Measurements from ENCODE around the gene GLB1L. TPM values are rescaled to one million over a fixed set of nuclear protein-coding genes. Genes with fewer than 3 reads are reported as not detected.
A peak's percentile ranks its signal among the peaks of the same experiment; 100 is the strongest.

GLB1L gene
- total RNA-seq, 4 donors from 2014 or later, result 0.40 to 9.1 (median 3.8) TPM

- 62 to 73% methylated on average over 3 to 17 of the region's 17 CpGs for WGBS, 2 donors (ENCODE audit: low coverage in 1 of 2)
Measured at GRCh38 chr2:219207884-219208740, 37.1 kb downstream of the GLB1L start.

GRCh38 chr2:219207134-219207883 lies 37.9 kb downstream of the GLB1L start:
- DNase-seq, result no peak
- Histone ChIP-seq H3K27ac (peak overlapping the region; percentile 93 to 99 (median 96)), H3K36me3 (no peaks in the 10 kb centered on the region), H3K4me3 (peak overlapping the region; percentile 61 to 76 (median 71)), H3K9me3 (no peaks in the 10 kb centered on the region), H3K27me3 (no peaks in the 10 kb centered on the region), H3K4me1 (peaks cover 7 to 21% (median 20%) of the 10 kb centered on the region in 4 donors)
- in situ Hi-C loops (cut with MboI; ENCODE audit: low pct_ligation_motif_present in 1 of 4, low pct_unique_long_range_greater_than_20kb in 1 of 4, low sequenced_read_pairs in 3 of 4) (loop anchor here in 1 of 4 donors (5.0 kb wide), 1 partner anchor 35 kb away; the partner anchor contains the start of gene SLC23A3), intact Hi-C loops (cut with DNase I; ENCODE audit: low total_unique reads) (no loop called here)
- TF ChIP-seq CTCF (IDR thresholded peaks at IDR 0.05) (no peak), POLR2AphosphoS5 (IDR thresholded peaks at IDR 0.05) (no peak), POLR2A (IDR thresholded peaks at IDR 0.05) (no peak)
- 19% methylated on average over 18 of the region's 22 CpGs; no CpG with 5 or more reads in 1 of the 2 donors for WGBS, 2 donors (ENCODE audit: low coverage in 1 of 2)

More at GRCh38 chr2:219207884-219208740, 37.1 kb downstream of the GLB1L start:
- no peak for DNase-seq
- Histone ChIP-seq H3K27me3 (no peaks in the 10 kb centered on the region), H3K4me1 (peaks cover 7 to 21% (median 20%) of the 10 kb centered on the region in 4 donors), H3K36me3 (no peaks in the 10 kb centered on the region), H3K4me3 (peak overlapping the region in 1 of 4 donors; percentile 73), H3K9me3 (no peaks in the 10 kb centered on the region), H3K27ac (peak overlapping the region; percentile 93 to 99 (median 96))
- intact Hi-C loops (cut with DNase I; ENCODE audit: low total_unique reads), result no loop called here
- in situ Hi-C loops (cut with MboI; ENCODE audit: low pct_ligation_motif_present in 1 of 4, low pct_unique_long_range_greater_than_20kb in 1 of 4, low sequenced_read_pairs in 3 of 4), result loop anchor here in 1 of 4 donors (5.0 kb wide), 1 partner anchor 36 kb away; the partner anchor contains the start of gene SLC23A3
- TF ChIP-seq POLR2A (IDR thresholded peaks at IDR 0.05) (no peak), EP300 (IDR thresholded peaks at IDR 0.05; ENCODE audit: low read depth) (no peak), CTCF (IDR thresholded peaks at IDR 0.05) (no peak), POLR2AphosphoS5 (IDR thresholded peaks at IDR 0.05) (no peak)

- Histone ChIP-seq H3K9me3 (no peaks in the 10 kb centered on the region), H3K36me3 (no peaks in the 10 kb centered on the region), H3K4me1 (peaks cover 7 to 21% (median 20%) of the 10 kb centered on the region in 4 donors), H3K27ac (peak within 1 kb of the TSS; percentile 93 to 99 (median 96)), H3K4me3 (peak within 1 kb of the TSS; percentile 61 to 76 (median 71)), H3K27me3 (no peaks in the 10 kb centered on the region)
- TF ChIP-seq POLR2AphosphoS5 (IDR thresholded peaks at IDR 0.05), result peak; percentile 98 to 99 (median 99)
- peak; percentile 98 for TF ChIP-seq POLR2A (IDR thresholded peaks at IDR 0.05)
- TF ChIP-seq EP300 (IDR thresholded peaks at IDR 0.05; ENCODE audit: low read depth), result no peak
- peak in 3 of 5 experiments; percentile 9 to 66 (median 61) for TF ChIP-seq CTCF (IDR thresholded peaks at IDR 0.05)
- in situ Hi-C loops (cut with MboI; ENCODE audit: low pct_ligation_motif_present in 1 of 4, low pct_unique_long_range_greater_than_20kb in 1 of 4, low sequenced_read_pairs in 3 of 4) (loop anchor here in 1 of 4 donors (5.0 kb wide), 1 partner anchor 34 kb away; the partner anchor contains the start of gene SLC23A3), intact Hi-C loops (cut with DNase I; ENCODE audit: low total_unique reads) (no loop called here)
- DNase-seq, result peak; percentile 97
- whole genome bisulfite sequencing, 2 donors (ENCODE audit: low coverage in 1 of 2), result 0% methylated on average over 2 to 49 of the region's 76 CpGs
Measured at GRCh38 chr2:219206328-219207133, 38.7 kb downstream of the GLB1L start, which contains the start of gene ZFAND2B. ZFAND2B (plus strand) TSS chr2:219206782; CDS start chr2:219206988, 206 bp downstream.

Data from transverse colon (tissue), 4 donors.